Adipocyte (in vitro differentiated cells): ENCODE data around the gene LTBR.
A peak's percentile ranks its signal among the peaks of the same experiment; 100 is the strongest.

ENCODE experiments used
- DNase-seq: peaks from one replicate; pipeline ENCODE4 v3.0.0-alpha.2; 2015; ENCODE audit warnings: low read depth
- H3K27me3 ChIP-seq: replicated peaks from 2 replicates; pipeline ENCODE4 v1.7.0; 2013; ENCODE audit warnings: mild to moderate bottlenecking, low read length, moderate library complexity; ENCODE audit not compliant: control insufficient read depth, insufficient read depth
- H3K36me3 ChIP-seq: 2 replicates; pipeline ENCODE4 v1.7.0; 2013; ENCODE audit warnings: low read length, mild to moderate bottlenecking, moderate library complexity; ENCODE audit not compliant: control insufficient read depth, insufficient read depth, severe bottlenecking
- H3K4me1 ChIP-seq: 2 replicates; pipeline ENCODE4 v1.7.0; 2013; ENCODE audit warnings: mild to moderate bottlenecking, low read length, moderate library complexity; ENCODE audit not compliant: control insufficient read depth, insufficient read depth
- H3K4me3 ChIP-seq: 2 replicates; pipeline ENCODE4 v1.7.0; 2013; ENCODE audit warnings: mild to moderate bottlenecking, low read length, moderate library complexity
- H3K9ac ChIP-seq: 2 replicates; pipeline ENCODE4 v1.7.0; 2013; ENCODE audit warnings: mild to moderate bottlenecking, low read length, moderate library complexity
- H3K9me3 ChIP-seq: 2 replicates; pipeline ENCODE4 v1.7.0; 2013; ENCODE audit warnings: mild to moderate bottlenecking, low read length, moderate library complexity; ENCODE audit not compliant: control insufficient read depth

Gene LTBR

DNA sequence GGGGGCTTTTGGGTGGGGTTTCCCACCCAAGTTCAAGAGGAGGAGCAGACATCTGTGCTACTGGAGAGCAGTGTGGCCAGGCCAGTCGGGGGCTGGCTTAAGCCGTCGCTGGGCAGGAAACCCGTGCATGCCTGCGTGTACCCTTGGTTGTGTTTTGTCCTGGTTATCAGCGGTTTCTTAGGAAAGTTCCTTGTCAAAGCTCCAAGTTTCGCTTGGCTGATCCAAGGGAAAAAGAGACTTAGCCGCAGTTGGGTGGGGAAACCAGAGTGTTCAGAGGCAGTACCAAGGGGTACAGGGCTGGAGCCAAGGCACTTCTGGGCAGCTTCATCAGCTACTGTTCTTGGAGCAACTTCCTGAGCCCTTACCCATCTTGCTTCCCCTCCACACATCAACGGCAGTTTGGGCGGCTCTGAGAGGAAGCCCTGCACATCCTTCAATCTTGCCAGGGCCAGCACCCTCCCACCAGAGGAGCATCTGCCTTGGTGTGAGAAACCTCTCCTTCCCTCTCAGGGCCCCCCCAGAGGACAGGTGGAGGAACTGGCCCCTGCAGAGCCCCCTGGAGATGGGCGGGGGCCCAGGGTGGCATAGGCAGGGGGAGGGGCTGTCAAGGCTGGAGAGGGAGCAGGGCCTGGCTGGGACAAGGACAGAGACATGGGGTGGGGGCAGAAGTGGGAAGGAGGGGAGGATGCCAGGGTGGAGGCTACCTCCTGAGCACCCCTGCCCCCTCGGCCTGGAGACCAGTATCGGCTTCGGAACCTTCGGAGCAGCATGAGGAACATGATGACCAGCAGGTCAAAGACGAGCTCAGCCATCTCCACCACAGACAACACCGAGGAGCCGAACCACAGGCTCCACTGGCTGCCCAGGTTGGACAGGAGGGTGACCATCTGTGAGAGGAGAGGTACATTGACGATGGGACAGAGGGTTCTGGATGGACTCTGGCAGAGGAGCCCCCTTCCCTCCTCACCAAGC lies 36.3 kb upstream of the LTBR start:
- no peaks in the 10 kb centered on the region for H3K36me3 ChIP-seq
- peak overlapping the region; percentile 22 for H3K9ac ChIP-seq
- H3K9me3 ChIP-seq: no peaks in the 10 kb centered on the region
- peaks cover 40% of the 10 kb centered on the region for H3K4me1 ChIP-seq
- DNase-seq: no peak
- peak overlapping the region; percentile 23 for H3K4me3 ChIP-seq
- H3K27me3 ChIP-seq: no peaks in the 10 kb centered on the region

- DNase-seq: no peak
- Histone ChIP-seq H3K9ac (no peak overlapping the region), H3K27me3 (peaks cover 11% of the 10 kb centered on the region), H3K9me3 (no peaks in the 10 kb centered on the region), H3K4me1 (peaks cover 20% of the 10 kb centered on the region), H3K36me3 (no peaks in the 10 kb centered on the region), H3K4me3 (no peak overlapping the region)
Measured at GRCh38 chr12:6351622-6352021, 32.3 kb upstream of the LTBR start.

- H3K4me1 ChIP-seq: peaks cover 13% of the 10 kb centered on the region
- no peaks in the 10 kb centered on the region for H3K9me3 ChIP-seq
- H3K9ac ChIP-seq: no peak overlapping the region
- peak; percentile 44 for DNase-seq
- peaks cover 11% of the 10 kb centered on the region for H3K27me3 ChIP-seq
- no peaks in the 10 kb centered on the region for H3K36me3 ChIP-seq
- no peak overlapping the region for H3K4me3 ChIP-seq
Measured at GRCh38 chr12:6352193-6353173, 31.5 kb upstream of the LTBR start.

- Histone ChIP-seq H3K27me3 (peaks cover 11% of the 10 kb centered on the region), H3K4me1 (peaks cover 6% of the 10 kb centered on the region), H3K9ac (no peak overlapping the region), H3K36me3 (no peaks in the 10 kb centered on the region), H3K9me3 (no peaks in the 10 kb centered on the region), H3K4me3 (no peak overlapping the region)
- DNase-seq: no peak
Measured at GRCh38 chr12:6354495-6355393, 29.2 kb upstream of the LTBR start.

- Histone ChIP-seq H3K4me3 (no peak overlapping the region), H3K9ac (no peak overlapping the region), H3K4me1 (peaks cover 6% of the 10 kb centered on the region)
Measured at GRCh38 chr12:6355491-6356373, 28.2 kb upstream of the LTBR start.

DNA sequence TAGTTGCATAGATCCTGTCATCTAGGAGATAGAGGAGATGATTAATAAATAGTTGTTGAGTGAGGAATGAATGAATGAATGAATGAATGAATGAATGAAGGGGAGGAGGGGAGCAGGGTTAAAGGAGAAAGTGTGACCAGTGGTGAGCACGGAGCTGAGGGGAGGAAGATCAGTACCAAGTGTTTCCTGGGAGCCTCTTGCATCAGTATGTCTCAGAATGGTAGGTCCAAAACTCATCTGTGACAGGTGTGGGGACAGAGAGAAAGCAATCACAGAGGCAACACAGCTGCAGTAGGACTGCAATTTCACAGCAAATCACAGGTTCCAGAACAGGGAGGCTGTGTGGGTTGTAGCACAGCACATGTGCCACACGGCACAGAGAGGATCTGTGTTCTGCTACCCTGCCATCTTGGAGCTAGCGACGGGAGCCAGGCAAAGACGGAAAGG lies 27.6 kb upstream of the LTBR start:
- peaks cover 6% of the 10 kb centered on the region for H3K4me1 ChIP-seq
- no peak for DNase-seq
- peaks cover 11% of the 10 kb centered on the region for H3K27me3 ChIP-seq
- H3K9ac ChIP-seq: no peak overlapping the region
- no peaks in the 10 kb centered on the region for H3K36me3 ChIP-seq
- no peak overlapping the region for H3K4me3 ChIP-seq
- no peaks in the 10 kb centered on the region for H3K9me3 ChIP-seq

More at GRCh38 chr12:6355491-6356373, 28.2 kb upstream of the LTBR start:
- peaks cover 11% of the 10 kb centered on the region for H3K27me3 ChIP-seq
- DNase-seq: no peak
- no peaks in the 10 kb centered on the region for H3K36me3 ChIP-seq
- H3K9me3 ChIP-seq: no peaks in the 10 kb centered on the region

GRCh38 chr12:6358881-6359280 lies 25.1 kb upstream of the LTBR start:
- no peak for DNase-seq
- no peak overlapping the region for H3K4me3 ChIP-seq
- H3K27me3 ChIP-seq: peaks cover 11% of the 10 kb centered on the region

GRCh38 chr12:6360080-6360571 lies 23.8 kb upstream of the LTBR start:
- no peaks in the 10 kb centered on the region for H3K36me3 ChIP-seq
- H3K27me3 ChIP-seq: peaks cover 7% of the 10 kb centered on the region
- H3K4me1 ChIP-seq: peaks cover 6% of the 10 kb centered on the region
- no peak overlapping the region for H3K9ac ChIP-seq
- H3K9me3 ChIP-seq: no peaks in the 10 kb centered on the region
- no peak overlapping the region for H3K4me3 ChIP-seq
- DNase-seq: no peak

More at GRCh38 chr12:6358881-6359280, 25.1 kb upstream of the LTBR start:
- Histone ChIP-seq H3K36me3 (no peaks in the 10 kb centered on the region), H3K9me3 (no peaks in the 10 kb centered on the region), H3K9ac (no peak overlapping the region), H3K4me1 (peaks cover 1% of the 10 kb centered on the region)

DNA sequence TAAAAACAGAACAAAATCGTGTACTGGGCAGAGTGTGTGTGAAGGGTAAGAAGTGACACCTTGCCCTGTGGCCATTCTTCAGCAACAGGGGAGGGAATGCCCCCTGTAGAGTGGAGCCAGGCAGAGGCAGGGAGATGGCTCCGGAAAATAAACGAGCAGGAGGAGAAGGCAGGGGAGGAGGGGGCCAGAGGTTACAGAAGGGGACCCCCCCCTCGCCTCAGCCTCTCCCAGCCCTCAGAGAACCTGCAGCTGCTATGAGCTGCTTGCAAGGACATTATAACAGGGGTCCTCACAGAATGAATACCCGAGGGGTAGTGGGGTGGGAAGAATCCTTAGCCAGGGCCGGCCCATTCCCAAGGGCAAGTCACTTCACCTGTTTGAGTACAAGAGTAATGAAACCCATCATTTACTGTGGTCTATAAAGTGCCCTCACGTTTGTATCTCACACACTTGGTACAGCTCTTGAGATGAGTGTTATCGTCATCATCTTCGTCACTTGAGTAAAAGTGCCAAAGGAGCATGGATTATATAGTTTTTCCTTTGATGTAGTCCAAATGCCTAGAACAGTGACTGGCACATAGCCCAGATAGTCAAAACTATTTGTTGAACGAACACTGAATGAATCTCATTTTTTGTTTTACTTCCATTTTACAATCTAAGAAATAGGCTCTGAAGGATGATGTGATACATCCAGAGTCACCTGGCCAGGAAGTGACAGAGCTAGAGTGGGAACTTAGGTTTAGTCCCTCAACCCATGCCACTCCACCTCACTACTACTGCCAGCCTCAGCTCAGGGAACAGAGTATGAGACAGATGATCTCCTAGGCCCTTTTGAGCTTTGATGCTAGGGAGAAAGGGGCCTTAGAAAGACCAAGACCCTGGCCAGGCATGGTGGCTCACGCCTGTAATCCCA lies 23.1 kb upstream of the LTBR start:
- H3K4me1 ChIP-seq: peaks cover 6% of the 10 kb centered on the region
- peaks cover 4% of the 10 kb centered on the region for H3K27me3 ChIP-seq
- no peaks in the 10 kb centered on the region for H3K9me3 ChIP-seq
- DNase-seq: no peak
- H3K36me3 ChIP-seq: no peaks in the 10 kb centered on the region
- H3K4me3 ChIP-seq: no peak overlapping the region
- no peak overlapping the region for H3K9ac ChIP-seq
